H1 (cell line): ENCODE measurements around the gene MYH9.

ENCODE experiments used
- ASH2L ChIP-seq: fragments of 200-600, 300-600 bp; sonication (generic); IDR thresholded peaks from one replicate; pipeline ENCODE4 v1.7.1; 2017; ENCODE audit warnings: low read length
- SP4 ChIP-seq: IDR thresholded peaks from 2 replicates; pipeline ENCODE4 v1.6.1; 2012; ENCODE audit warnings: low read length, inconsistent platforms

GRCh38 chr22:36280379-36280778, 107.4 kb downstream of the MYH9 start:
- TF ChIP-seq SP4 (no peak), ASH2L (no peak)
